Esophagus (tissue), 2 donors: ENCODE results near the gene CHRNE. TPM values are rescaled to one million over a fixed set of nuclear protein-coding genes. Genes with fewer than 3 reads are reported as not detected.

Source experiments
- H3K27ac ChIP-seq, 2 donors: one replicate each; pipeline ENCODE4 v1.5.1; 2013; ENCODE audit warnings: low read depth in 2 of 2, mild to moderate bottlenecking in 2 of 2, inconsistent platforms in 1 of 2, low read length in 1 of 2, moderate library complexity in 1 of 2
- H3K27me3 ChIP-seq, 2 donors: one replicate each; pipeline ENCODE4 v1.6.1; 2013; ENCODE audit warnings: low read length in 2 of 2, control low read depth in 1 of 2, mild to moderate bottlenecking in 1 of 2; ENCODE audit not compliant: insufficient read depth in 2 of 2, control insufficient read depth in 1 of 2
- H3K36me3 ChIP-seq, 2 donors: one replicate each; pipeline ENCODE4 v1.6.1; 2013; ENCODE audit warnings: low read length in 1 of 2; ENCODE audit not compliant: control insufficient read depth in 2 of 2, insufficient read depth in 2 of 2
- H3K4me1 ChIP-seq, 2 donors: one replicate each; pipeline ENCODE4 v1.6.1; 2013; ENCODE audit warnings: low read length in 1 of 2; ENCODE audit not compliant: control insufficient read depth in 2 of 2, insufficient read depth in 2 of 2
- H3K4me3 ChIP-seq, 2 donors: one replicate each; pipeline ENCODE4 v1.5.1; 2013; ENCODE audit warnings: low read length in 2 of 2, mild to moderate bottlenecking in 2 of 2, low read depth in 1 of 2, moderate library complexity in 1 of 2
- H3K9me3 ChIP-seq, 2 donors: one replicate each; pipeline ENCODE4 v1.6.1; 2013; ENCODE audit warnings: mild to moderate bottlenecking in 2 of 2, low read depth in 1 of 2, low read length in 1 of 2, moderate library complexity in 1 of 2; ENCODE audit not compliant: control insufficient read depth in 2 of 2, insufficient read depth in 1 of 2
- WGBS, 2 donors: extraction: QIAGEN DNeasy Blood & Tissue Kit; methylation state at CpG; one replicate each; pipeline ENCODE4 v1.1.7; 2013; 5-methylcytosine and 5-hydroxymethylcytosine counted together
- polyA plus RNA-seq, 2 donors: library from polyadenylated mRNA; stranded (reverse); fragments of 200-250 nt; gene quantifications; one replicate each; pipeline ENCODE4 v1.2.3, GENCODE V29; 2013
- donor health status: healthy with polysubstance abuse.
- donor health status: Bipolar disorder and iron deficiency.

Gene CHRNE
- polyA plus RNA-seq, 2 donors = 0.16 to 0.47 TPM

GRCh38 chr17:4893721-4894560 lies 9.0 kb downstream of the CHRNE start:
- peaks cover 34 to 81% of the 10 kb centered on the region in 2 donors for H3K36me3 ChIP-seq

GRCh38 chr17:4893272-4893671 lies 9.6 kb downstream of the CHRNE start:
- WGBS, 2 donors = 88 to 89% methylated on average over 17 to 18 of the region's 18 CpGs
- H3K4me1 ChIP-seq = no peaks in the 10 kb centered on the region
- H3K9me3 ChIP-seq = peaks cover 0 to 3% of the 10 kb centered on the region in 2 donors
- no peaks in the 10 kb centered on the region for H3K27me3 ChIP-seq
- H3K4me3 ChIP-seq = no peak overlapping the region
- H3K27ac ChIP-seq = no peak overlapping the region
- H3K36me3 ChIP-seq = peaks cover 34 to 75% of the 10 kb centered on the region in 2 donors

More at GRCh38 chr17:4893721-4894560, 9.0 kb downstream of the CHRNE start:
- Histone ChIP-seq H3K27me3 (no peaks in the 10 kb centered on the region), H3K4me1 (peaks cover 0 to 6% of the 10 kb centered on the region in 2 donors), H3K27ac (no peak overlapping the region), H3K9me3 (peaks cover 0 to 3% of the 10 kb centered on the region in 2 donors), H3K4me3 (no peak overlapping the region)
- 86% methylated on average over 30 to 31 of the region's 31 CpGs for WGBS, 2 donors

- H3K27me3 ChIP-seq = no peaks in the 10 kb centered on the region
- no peak overlapping the region for H3K4me3 ChIP-seq
- H3K27ac ChIP-seq = no peak overlapping the region
- peaks cover 34 to 75% of the 10 kb centered on the region in 2 donors for H3K36me3 ChIP-seq
- 77 to 89% methylated on average over 23 of the region's 23 CpGs for WGBS, 2 donors
- H3K9me3 ChIP-seq = peaks cover 0 to 3% of the 10 kb centered on the region in 2 donors
- no peaks in the 10 kb centered on the region for H3K4me1 ChIP-seq
Observed at GRCh38 chr17:4892499-4893221, 10.2 kb downstream of the CHRNE start.

GRCh38 chr17:4891411-4892410 lies 11.2 kb downstream of the CHRNE start:
- no peak overlapping the region for H3K27ac ChIP-seq
- peaks cover 38 to 78% of the 10 kb centered on the region in 2 donors for H3K36me3 ChIP-seq
- H3K4me1 ChIP-seq = no peaks in the 10 kb centered on the region
- no peak overlapping the region for H3K4me3 ChIP-seq
- peaks cover 0 to 3% of the 10 kb centered on the region in 2 donors for H3K9me3 ChIP-seq
- no peaks in the 10 kb centered on the region for H3K27me3 ChIP-seq
- 88 to 89% methylated on average over 41 to 42 of the region's 42 CpGs for WGBS, 2 donors

GRCh38 chr17:4887581-4887980 lies 15.3 kb downstream of the CHRNE start:
- Histone ChIP-seq H3K9me3 (no peaks in the 10 kb centered on the region), H3K27me3 (no peaks in the 10 kb centered on the region), H3K36me3 (peaks cover 28 to 68% of the 10 kb centered on the region in 2 donors), H3K27ac (no peak overlapping the region), H3K4me3 (no peak overlapping the region), H3K4me1 (no peaks in the 10 kb centered on the region)
- 88 to 89% methylated on average over 18 of the region's 18 CpGs for WGBS, 2 donors

- H3K36me3 ChIP-seq = peaks cover 28 to 68% of the 10 kb centered on the region in 2 donors
- H3K27me3 ChIP-seq = no peaks in the 10 kb centered on the region
- no peak overlapping the region for H3K27ac ChIP-seq
- no peak overlapping the region for H3K4me3 ChIP-seq
- H3K9me3 ChIP-seq = no peaks in the 10 kb centered on the region
- WGBS, 2 donors = 91 to 92% methylated on average over 12 of the region's 12 CpGs
- no peaks in the 10 kb centered on the region for H3K4me1 ChIP-seq
Observed at GRCh38 chr17:4886830-4887229, 16.1 kb downstream of the CHRNE start.

GRCh38 chr17:4884489-4884888 lies 18.4 kb downstream of the CHRNE start:
- Histone ChIP-seq H3K4me3 (no peak overlapping the region), H3K36me3 (peaks cover 15 to 61% of the 10 kb centered on the region in 2 donors), H3K27me3 (no peaks in the 10 kb centered on the region), H3K27ac (no peak overlapping the region), H3K9me3 (no peaks in the 10 kb centered on the region), H3K4me1 (no peaks in the 10 kb centered on the region)
- 96% methylated on average over 4 of the region's 4 CpGs for WGBS, 2 donors

GRCh38 chr17:4881761-4882555 lies 20.9 kb downstream of the CHRNE start:
- Histone ChIP-seq H3K4me1 (no peaks in the 10 kb centered on the region), H3K36me3 (peaks cover 24 to 66% of the 10 kb centered on the region in 2 donors)

More at GRCh38 chr17:4881761-4882555, 20.9 kb downstream of the CHRNE start:
- H3K9me3 ChIP-seq = no peaks in the 10 kb centered on the region
- H3K27ac ChIP-seq = peak overlapping the region; percentile 22 to 62
- WGBS, 2 donors = 32 to 35% methylated on average over 9 of the region's 9 CpGs
- no peaks in the 10 kb centered on the region for H3K27me3 ChIP-seq
- no peak overlapping the region for H3K4me3 ChIP-seq
